Endothelial cell of umbilical vein (primary cell): Measurements from ENCODE around the gene CENPK.

Source experiments
- EZH2 ChIP-seq: IDR thresholded peaks from 2 replicates; pipeline ENCODE4 v1.6.1; 2012; ENCODE audit warnings: borderline replicate concordance, low read depth, mild to moderate bottlenecking, moderate library complexity, low read length, inconsistent platforms; ENCODE audit not compliant: severe bottlenecking
- FOS ChIP-seq: IDR thresholded peaks from 2 replicates; pipeline ENCODE4 v1.6.1; 2011; ENCODE audit warnings: mild to moderate bottlenecking, low read length, moderate library complexity, borderline replicate concordance; ENCODE audit not compliant: insufficient read depth
- GATA2 ChIP-seq: IDR thresholded peaks from 2 replicates; pipeline ENCODE4 v1.7.0; 2011; ENCODE audit warnings: low read depth, mild to moderate bottlenecking, moderate library complexity, mixed read lengths, low read length; ENCODE audit not compliant: insufficient read length, insufficient read depth
- JUN ChIP-seq: IDR thresholded peaks from 2 replicates; pipeline ENCODE4 v1.6.1; 2011; ENCODE audit warnings: borderline replicate concordance, low read depth; ENCODE audit not compliant: insufficient read length, insufficient read depth
- MYC ChIP-seq: IDR thresholded peaks from one replicate; pipeline ENCODE4 v1.6.1; 2011; ENCODE audit warnings: mild to moderate bottlenecking, low read depth, low read length
- POLR2A ChIP-seq: IDR thresholded peaks from 2 replicates; pipeline ENCODE4 v1.6.1; 2012; ENCODE audit warnings: low read depth, mild to moderate bottlenecking, control low read depth, low read length
- POLR2AphosphoS5 ChIP-seq: IDR thresholded peaks from 2 replicates; pipeline ENCODE4 v1.6.1; 2012; ENCODE audit warnings: low read depth, mild to moderate bottlenecking, control low read depth, low read length, moderate library complexity; ENCODE audit not compliant: insufficient read depth
- TF ChIP-seq, protein P1 (sequence below), 2 donors: IDR thresholded peaks; 1 replicate in 1 of 2; 2 replicates in 1 of 2; pipeline ENCODE4 v1.5.1; 2011; ENCODE audit warnings: low read length in 2 of 2, mild to moderate bottlenecking in 2 of 2, moderate library complexity in 2 of 2, control low read depth in 1 of 2, inconsistent platforms in 1 of 2, low read depth in 1 of 2; ENCODE audit not compliant: insufficient read depth in 1 of 2; ENCODE audit errors: extremely low read depth in 1 of 2
- TF ChIP-seq, protein P2 (sequence below): IDR thresholded peaks from 2 replicates; pipeline ENCODE4 v1.6.1; 2011; ENCODE audit not compliant: insufficient read depth, insufficient read length

DNA sequence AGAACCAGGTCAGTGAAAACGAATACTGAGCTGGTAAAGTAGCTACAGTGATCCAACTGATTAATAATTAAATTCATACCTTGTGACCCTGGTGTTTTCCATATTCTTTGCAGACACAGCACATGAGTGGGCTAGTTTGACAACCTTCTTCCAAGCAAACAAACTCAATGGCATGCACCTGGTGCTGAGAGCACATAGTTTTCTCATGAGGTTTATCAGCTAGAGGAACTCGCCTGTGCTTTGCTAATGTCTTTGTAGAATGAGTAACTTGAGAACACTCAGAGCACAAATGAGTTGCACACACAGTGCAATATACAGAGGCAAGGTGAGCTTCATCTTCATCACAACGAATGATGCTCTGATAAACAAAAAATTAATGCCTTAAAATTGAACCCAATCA is 48.6 kb upstream of the CENPK start:
- TF ChIP-seq, protein P1, sequence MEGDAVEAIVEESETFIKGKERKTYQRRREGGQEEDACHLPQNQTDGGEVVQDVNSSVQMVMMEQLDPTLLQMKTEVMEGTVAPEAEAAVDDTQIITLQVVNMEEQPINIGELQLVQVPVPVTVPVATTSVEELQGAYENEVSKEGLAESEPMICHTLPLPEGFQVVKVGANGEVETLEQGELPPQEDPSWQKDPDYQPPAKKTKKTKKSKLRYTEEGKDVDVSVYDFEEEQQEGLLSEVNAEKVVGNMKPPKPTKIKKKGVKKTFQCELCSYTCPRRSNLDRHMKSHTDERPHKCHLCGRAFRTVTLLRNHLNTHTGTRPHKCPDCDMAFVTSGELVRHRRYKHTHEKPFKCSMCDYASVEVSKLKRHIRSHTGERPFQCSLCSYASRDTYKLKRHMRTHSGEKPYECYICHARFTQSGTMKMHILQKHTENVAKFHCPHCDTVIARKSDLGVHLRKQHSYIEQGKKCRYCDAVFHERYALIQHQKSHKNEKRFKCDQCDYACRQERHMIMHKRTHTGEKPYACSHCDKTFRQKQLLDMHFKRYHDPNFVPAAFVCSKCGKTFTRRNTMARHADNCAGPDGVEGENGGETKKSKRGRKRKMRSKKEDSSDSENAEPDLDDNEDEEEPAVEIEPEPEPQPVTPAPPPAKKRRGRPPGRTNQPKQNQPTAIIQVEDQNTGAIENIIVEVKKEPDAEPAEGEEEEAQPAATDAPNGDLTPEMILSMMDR (IDR thresholded peaks at IDR 0.05; ENCODE audit: extremely low read depth in 1 of 2, insufficient read depth in 1 of 2, low read depth in 1 of 2, low read length in 2 of 2) = no peak
- no peak for TF ChIP-seq FOS
- TF ChIP-seq EZH2 = no peak
- no peak for TF ChIP-seq POLR2A
- TF ChIP-seq, protein P2, sequence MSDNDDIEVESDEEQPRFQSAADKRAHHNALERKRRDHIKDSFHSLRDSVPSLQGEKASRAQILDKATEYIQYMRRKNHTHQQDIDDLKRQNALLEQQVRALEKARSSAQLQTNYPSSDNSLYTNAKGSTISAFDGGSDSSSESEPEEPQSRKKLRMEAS = no peak
- TF ChIP-seq POLR2AphosphoS5 = no peak
- TF ChIP-seq JUN = no peak
- no peak for TF ChIP-seq MYC
- no peak for TF ChIP-seq GATA2
